Heart left ventricle (tissue), 13 donors: Measurements from ENCODE around the gene MYO16.

Source experiments
- POLR2A ChIP-seq, 2 donors: fragments of 450-650 bp; IDR thresholded peaks; one replicate each; pipeline ENCODE4 v1.6.1; 2017; ENCODE audit warnings: antibody characterized with exemption in 2 of 2, mild to moderate bottlenecking in 2 of 2, moderate library complexity in 2 of 2
- TF ChIP-seq, protein P1 (sequence below), 12 donors: fragments of 200-600 bp; sonication (generic) in 4 of 12; IDR thresholded peaks; one replicate each; pipeline versions ENCODE4 v1.5.0 to v1.8.0; 2018 to 2022; ENCODE audit warnings: antibody characterized with exemption in 12 of 12, mild to moderate bottlenecking in 5 of 12
- donor health status: ischemic (EF 13 %, LVEDD 7.1; RV severe dilation, severe dysfunction).
- donor health status: DM: no; HTN: yes; CAD: no.
- donor health status: DM: no; HTN: no; CAD: no.
- donor health status: ischemic (EF 25% LVEDD 6.9; RV normal size, moderate dysfunction).
- donor health status: ischemic (EF 25% LVEDD 5.7; RV mildly dilated, moderate dysfunction).
- donor health status: ischemic (EF 35%, LVEDD 5.7; RV mildly dilated, moderate dysfunction).
- donor health status: nonischemic (EF 11% LVEDD 7.7; RV severe dilation, severe dysfunction).
- donor health status: DM: yes; HTN: yes; CAD: no.
- donor health status: PGD.
- donor health status: ischemic (EF 29% LVEDD 5.4; RV normal size, mild dysfunction).
- donor health status: nonischemic (EF 23%, LVEDD 6.1; RV moderate dilation, normal function).

DNA sequence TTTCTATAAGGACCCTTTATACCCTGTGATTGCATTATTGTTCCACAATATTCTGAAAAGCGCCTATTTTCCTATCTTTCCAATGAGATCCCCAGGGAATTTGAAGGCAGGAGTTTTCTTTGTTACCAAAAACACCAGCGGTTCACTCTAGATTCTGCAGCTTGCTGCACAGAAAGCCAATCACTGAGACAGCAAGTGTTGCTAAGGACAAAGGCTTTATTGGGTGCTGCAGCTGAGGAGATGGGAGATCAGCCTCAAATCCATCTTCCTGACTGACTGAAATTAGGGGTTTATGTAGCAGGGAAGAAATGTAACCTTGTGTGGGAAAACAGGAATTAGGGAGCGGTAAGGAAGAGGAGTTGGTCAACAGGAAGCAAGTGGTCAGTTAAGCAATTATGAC, 42.6 kb upstream of the MYO16 start:
- TF ChIP-seq, protein P1, sequence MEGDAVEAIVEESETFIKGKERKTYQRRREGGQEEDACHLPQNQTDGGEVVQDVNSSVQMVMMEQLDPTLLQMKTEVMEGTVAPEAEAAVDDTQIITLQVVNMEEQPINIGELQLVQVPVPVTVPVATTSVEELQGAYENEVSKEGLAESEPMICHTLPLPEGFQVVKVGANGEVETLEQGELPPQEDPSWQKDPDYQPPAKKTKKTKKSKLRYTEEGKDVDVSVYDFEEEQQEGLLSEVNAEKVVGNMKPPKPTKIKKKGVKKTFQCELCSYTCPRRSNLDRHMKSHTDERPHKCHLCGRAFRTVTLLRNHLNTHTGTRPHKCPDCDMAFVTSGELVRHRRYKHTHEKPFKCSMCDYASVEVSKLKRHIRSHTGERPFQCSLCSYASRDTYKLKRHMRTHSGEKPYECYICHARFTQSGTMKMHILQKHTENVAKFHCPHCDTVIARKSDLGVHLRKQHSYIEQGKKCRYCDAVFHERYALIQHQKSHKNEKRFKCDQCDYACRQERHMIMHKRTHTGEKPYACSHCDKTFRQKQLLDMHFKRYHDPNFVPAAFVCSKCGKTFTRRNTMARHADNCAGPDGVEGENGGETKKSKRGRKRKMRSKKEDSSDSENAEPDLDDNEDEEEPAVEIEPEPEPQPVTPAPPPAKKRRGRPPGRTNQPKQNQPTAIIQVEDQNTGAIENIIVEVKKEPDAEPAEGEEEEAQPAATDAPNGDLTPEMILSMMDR (IDR thresholded peaks at IDR 0.05): no peak
- TF ChIP-seq POLR2A (IDR thresholded peaks at IDR 0.05): no peak
